ENCODE results near the gene CBX8. TPM values are rescaled to one million over a fixed set of nuclear protein-coding genes. Genes with fewer than 3 reads are reported as not detected.

The CBX8 gene
- total and polyA plus RNA-seq, 2 of the 13 experiments (the other 11 are each of a cell fraction or from before 2014, with no cell fraction given) = 0.34 to 12.6 TPM

DNA sequence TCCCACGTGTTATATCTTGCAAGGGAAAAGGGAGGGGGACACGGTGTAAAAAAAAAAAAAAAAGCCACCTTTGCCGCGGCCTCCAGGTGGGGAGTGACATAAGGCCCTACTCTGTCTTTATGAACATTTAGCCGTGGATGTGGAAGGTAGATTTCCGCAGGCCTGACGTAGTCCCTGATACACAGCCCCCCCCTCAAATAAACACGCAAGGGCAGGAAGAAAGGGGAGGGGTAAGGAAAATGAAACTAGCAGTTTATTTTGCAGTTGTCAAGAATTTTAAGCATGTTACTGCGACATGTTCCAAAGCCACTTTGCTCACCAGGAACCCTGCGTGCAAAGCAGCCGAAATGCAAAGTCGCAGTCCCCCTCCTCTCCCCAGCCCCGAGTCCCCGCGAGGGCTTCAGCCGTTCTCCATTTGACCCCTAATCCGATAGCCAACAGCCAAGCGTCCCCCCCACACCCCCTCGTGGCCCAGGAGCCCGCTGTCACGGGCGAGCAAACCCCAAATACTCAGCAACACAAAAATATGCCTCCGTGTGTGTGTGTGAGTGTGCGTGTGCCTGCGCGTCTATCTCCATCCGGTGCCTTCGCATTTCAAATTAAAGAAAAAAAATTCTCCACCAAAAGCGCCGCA is 41.1 kb upstream of the CBX8 start (continued):
- TF ChIP-seq, protein P1, sequence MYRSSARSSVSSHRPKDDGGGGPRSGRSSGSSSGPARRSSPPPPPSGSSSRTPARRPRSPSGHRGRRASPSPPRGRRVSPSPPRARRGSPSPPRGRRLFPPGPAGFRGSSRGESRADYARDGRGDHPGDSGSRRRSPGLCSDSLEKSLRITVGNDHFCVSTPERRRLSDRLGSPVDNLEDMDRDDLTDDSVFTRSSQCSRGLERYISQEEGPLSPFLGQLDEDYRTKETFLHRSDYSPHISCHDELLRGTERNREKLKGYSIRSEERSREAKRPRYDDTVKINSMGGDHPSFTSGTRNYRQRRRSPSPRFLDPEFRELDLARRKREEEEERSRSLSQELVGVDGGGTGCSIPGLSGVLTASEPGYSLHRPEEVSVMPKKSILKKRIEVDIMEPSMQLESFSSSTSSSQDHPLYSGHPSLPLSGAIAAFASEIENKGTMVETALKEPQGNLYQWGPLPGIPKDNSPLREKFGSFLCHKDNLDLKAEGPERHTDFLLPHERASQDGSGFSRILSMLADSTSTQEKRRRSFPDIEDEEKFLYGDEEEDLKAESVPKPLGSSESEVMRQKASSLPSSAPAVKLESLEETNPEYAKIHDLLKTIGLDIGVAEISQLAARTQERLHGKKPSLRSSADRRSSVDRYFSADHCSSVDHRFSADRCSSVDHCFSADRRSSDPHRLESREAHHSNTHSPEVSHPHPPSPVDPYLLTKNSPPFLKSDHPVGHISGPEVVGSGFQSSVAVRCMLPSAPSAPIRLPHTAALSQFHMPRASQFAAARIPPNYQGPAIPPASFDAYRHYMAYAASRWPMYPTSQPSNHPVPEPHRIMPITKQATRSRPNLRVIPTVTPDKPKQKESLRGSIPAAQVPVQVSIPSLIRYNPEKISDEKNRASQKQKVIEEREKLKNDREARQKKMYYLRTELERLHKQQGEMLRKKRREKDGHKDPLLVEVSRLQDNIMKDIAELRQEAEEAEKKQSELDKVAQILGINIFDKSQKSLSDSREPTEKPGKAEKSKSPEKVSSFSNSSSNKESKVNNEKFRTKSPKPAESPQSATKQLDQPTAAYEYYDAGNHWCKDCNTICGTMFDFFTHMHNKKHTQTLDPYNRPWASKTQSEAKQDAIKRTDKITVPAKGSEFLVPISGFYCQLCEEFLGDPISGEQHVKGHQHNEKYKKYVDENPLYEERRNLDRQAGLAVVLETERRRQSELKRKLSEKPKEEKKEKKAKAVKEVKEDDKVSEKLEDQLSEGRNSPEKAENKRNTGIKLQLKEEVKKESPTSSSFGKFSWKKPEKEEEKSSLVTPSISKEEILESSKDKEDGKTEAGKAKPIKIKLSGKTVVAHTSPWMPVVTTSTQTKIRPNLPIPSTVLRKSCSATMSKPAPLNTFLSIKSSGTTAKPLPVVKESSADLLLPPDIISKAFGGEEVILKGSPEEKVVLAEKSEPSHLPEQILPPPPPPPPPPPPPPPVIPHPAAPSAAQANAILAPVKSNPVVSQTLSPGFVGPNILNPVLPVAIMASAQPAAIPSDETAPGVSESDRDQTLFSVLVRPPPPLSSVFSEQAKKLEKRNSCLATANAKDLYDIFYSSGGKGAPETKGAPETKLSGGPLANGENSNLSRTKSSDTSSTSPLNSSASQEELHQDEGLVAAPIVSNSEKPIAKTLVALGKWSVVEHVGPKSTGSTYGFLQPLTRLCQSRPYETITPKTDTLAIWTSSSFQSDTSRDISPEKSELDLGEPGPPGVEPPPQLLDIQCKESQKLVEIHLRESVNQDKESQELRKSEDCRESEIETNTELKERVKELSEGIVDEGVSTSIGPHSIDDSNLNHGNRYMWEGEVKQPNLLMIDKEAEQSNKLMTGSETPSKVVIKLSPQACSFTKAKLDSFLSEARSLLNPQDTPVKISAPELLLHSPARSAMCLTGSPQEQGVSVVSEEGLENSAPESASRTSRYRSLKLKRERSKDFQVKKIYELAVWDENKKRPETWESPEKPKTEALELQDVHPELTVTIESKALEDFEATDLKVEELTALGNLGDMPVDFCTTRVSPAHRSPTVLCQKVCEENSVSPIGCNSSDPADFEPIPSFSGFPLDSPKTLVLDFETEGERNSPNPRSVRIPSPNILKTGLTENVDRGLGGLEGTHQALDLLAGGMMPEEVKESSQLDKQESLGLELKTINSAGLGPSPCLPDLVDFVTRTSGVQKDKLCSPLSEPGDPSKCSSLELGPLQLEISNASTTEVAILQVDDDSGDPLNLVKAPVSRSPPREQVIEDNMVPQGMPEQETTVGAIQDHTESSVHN (CRISPR knock-in tag; IDR thresholded peaks at IDR 0.05) = no peak
- TF ChIP-seq, protein P2, sequence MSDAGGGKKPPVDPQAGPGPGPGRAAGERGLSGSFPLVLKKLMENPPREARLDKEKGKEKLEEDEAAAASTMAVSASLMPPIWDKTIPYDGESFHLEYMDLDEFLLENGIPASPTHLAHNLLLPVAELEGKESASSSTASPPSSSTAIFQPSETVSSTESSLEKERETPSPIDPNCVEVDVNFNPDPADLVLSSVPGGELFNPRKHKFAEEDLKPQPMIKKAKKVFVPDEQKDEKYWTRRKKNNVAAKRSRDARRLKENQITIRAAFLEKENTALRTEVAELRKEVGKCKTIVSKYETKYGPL (CRISPR knock-in tag; IDR thresholded peaks at IDR 0.05) = no peak
- TF ChIP-seq SIN3A (IDR thresholded peaks at IDR 0.05; ENCODE audit: borderline replicate concordance, low read depth, low read length) (peak; percentile 81; the same call in 1 of the 2 replicates), TBL1XR1 (IDR thresholded peaks at IDR 0.05; ENCODE audit: borderline replicate concordance, low read length, partially characterized antibody) (no peak), MAZ (IDR thresholded peaks at IDR 0.05; ENCODE audit: borderline replicate concordance, low read depth, low read length) (no peak), MAZ (CRISPR knock-in tag; IDR thresholded peaks at IDR 0.05; ENCODE audit: low read depth) (no peak; the same call in 1 of the 2 replicates), ZBTB7B (CRISPR knock-in tag; IDR thresholded peaks at IDR 0.05) (no peak), SCMH1 (CRISPR knock-in tag; IDR thresholded peaks at IDR 0.05; ENCODE audit: borderline replicate concordance) (no peak), ZSCAN20 (CRISPR knock-in tag; IDR thresholded peaks at IDR 0.05; ENCODE audit: borderline replicate concordance) (no peak), ZNF570 (CRISPR knock-in tag; IDR thresholded peaks at IDR 0.05; ENCODE audit: borderline replicate concordance) (no peak), SALL2 (CRISPR knock-in tag; IDR thresholded peaks at IDR 0.05) (no peak)
- TF ChIP-seq, protein P3, sequence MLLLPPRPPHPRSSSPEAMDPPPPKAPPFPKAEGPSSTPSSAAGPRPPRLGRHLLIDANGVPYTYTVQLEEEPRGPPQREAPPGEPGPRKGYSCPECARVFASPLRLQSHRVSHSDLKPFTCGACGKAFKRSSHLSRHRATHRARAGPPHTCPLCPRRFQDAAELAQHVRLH (CRISPR knock-in tag; IDR thresholded peaks at IDR 0.05; ENCODE audit: borderline replicate concordance, low read depth) = no peak
- TF ChIP-seq, protein P4, sequence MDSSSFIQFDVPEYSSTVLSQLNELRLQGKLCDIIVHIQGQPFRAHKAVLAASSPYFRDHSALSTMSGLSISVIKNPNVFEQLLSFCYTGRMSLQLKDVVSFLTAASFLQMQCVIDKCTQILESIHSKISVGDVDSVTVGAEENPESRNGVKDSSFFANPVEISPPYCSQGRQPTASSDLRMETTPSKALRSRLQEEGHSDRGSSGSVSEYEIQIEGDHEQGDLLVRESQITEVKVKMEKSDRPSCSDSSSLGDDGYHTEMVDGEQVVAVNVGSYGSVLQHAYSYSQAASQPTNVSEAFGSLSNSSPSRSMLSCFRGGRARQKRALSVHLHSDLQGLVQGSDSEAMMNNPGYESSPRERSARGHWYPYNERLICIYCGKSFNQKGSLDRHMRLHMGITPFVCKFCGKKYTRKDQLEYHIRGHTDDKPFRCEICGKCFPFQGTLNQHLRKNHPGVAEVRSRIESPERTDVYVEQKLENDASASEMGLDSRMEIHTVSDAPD (CRISPR knock-in tag; IDR thresholded peaks at IDR 0.05) = no peak
- TF ChIP-seq, protein P5, sequence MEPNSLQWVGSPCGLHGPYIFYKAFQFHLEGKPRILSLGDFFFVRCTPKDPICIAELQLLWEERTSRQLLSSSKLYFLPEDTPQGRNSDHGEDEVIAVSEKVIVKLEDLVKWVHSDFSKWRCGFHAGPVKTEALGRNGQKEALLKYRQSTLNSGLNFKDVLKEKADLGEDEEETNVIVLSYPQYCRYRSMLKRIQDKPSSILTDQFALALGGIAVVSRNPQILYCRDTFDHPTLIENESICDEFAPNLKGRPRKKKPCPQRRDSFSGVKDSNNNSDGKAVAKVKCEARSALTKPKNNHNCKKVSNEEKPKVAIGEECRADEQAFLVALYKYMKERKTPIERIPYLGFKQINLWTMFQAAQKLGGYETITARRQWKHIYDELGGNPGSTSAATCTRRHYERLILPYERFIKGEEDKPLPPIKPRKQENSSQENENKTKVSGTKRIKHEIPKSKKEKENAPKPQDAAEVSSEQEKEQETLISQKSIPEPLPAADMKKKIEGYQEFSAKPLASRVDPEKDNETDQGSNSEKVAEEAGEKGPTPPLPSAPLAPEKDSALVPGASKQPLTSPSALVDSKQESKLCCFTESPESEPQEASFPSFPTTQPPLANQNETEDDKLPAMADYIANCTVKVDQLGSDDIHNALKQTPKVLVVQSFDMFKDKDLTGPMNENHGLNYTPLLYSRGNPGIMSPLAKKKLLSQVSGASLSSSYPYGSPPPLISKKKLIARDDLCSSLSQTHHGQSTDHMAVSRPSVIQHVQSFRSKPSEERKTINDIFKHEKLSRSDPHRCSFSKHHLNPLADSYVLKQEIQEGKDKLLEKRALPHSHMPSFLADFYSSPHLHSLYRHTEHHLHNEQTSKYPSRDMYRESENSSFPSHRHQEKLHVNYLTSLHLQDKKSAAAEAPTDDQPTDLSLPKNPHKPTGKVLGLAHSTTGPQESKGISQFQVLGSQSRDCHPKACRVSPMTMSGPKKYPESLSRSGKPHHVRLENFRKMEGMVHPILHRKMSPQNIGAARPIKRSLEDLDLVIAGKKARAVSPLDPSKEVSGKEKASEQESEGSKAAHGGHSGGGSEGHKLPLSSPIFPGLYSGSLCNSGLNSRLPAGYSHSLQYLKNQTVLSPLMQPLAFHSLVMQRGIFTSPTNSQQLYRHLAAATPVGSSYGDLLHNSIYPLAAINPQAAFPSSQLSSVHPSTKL (CRISPR knock-in tag; IDR thresholded peaks at IDR 0.05) = no peak

Measured in HepG2 (cell line).